Spleen (tissue), 7 donors: ENCODE results near the gene ALPP.

Experiments
- POLR2A ChIP-seq, 3 donors: fragments of 450-650 bp; IDR thresholded peaks; one replicate each; pipeline ENCODE4 v1.5.1; 2017; ENCODE audit warnings: antibody characterized with exemption in 3 of 3, mild to moderate bottlenecking in 1 of 3
- TF ChIP-seq, protein P1 (sequence below), 11 experiments: fragments of 200-600 bp in 7 of 11; fragments of 450-650 bp in 4 of 11; sonication (generic) in 4 of 11; IDR thresholded peaks in 8 of 11; conservative IDR thresholded peaks in 3 of 11; 1 replicate in 7 of 11; 2 replicates in 4 of 11; pipeline versions ENCODE4 v1.4.0 to v1.8.0; 2016 to 2021; ENCODE audit warnings: antibody characterized with exemption in 11 of 11, inconsistent platforms in 4 of 11, mild to moderate bottlenecking in 1 of 11
- donor health status: DM: no; HTN: no; CAD: no; lungs with moderate emphysema.
- donor health status: DM: no; HTN: no; CAD: no.
- donor health status: DM: no; HTN: no; CAD: no.

GRCh38 chr2:232389327-232389726 is 10.8 kb downstream of the ALPP start:
- TF ChIP-seq, protein P1, sequence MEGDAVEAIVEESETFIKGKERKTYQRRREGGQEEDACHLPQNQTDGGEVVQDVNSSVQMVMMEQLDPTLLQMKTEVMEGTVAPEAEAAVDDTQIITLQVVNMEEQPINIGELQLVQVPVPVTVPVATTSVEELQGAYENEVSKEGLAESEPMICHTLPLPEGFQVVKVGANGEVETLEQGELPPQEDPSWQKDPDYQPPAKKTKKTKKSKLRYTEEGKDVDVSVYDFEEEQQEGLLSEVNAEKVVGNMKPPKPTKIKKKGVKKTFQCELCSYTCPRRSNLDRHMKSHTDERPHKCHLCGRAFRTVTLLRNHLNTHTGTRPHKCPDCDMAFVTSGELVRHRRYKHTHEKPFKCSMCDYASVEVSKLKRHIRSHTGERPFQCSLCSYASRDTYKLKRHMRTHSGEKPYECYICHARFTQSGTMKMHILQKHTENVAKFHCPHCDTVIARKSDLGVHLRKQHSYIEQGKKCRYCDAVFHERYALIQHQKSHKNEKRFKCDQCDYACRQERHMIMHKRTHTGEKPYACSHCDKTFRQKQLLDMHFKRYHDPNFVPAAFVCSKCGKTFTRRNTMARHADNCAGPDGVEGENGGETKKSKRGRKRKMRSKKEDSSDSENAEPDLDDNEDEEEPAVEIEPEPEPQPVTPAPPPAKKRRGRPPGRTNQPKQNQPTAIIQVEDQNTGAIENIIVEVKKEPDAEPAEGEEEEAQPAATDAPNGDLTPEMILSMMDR (IDR thresholded peaks at IDR 0.05 in 8 of 11, conservative IDR thresholded peaks at IDR 0.05 in 3 of 11) = no peak
- no peak for TF ChIP-seq POLR2A (IDR thresholded peaks at IDR 0.05)
